Embryonic facial prominence (tissue), 1 donor: ENCODE data around the gene AGFG1.
A peak's percentile ranks its signal among the peaks of the same experiment; 100 is the strongest.

Source experiments
- DNase-seq: peaks from one replicate; pipeline ENCODE4 v3.0.0-alpha.2; 2016; ENCODE audit errors: extremely low spot score

Gene AGFG1

DNA sequence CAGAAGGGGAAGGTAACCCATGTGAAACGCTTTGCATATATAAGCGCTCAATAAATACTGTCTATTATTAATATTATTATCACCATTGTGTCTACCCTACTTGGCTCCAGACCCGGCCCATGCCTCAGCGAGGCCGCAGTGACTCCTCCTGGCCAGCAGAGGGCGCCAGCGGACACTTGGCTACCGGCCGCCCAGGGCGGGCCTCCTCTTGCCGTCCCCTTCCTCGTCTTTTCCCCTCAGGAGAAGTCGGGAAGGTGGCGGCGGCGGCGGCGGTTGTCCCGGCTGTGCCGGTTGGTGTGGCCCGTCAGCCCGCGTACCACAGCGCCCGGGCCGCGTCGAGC lies at the start of gene AGFG1:
TSS of gene AGFG1 (plus strand) at position 233 of the 341 bp plus-strand sequence. CDS start 266 bp downstream, outside the sequence.
- DNase-seq: peak; percentile 56

DNA sequence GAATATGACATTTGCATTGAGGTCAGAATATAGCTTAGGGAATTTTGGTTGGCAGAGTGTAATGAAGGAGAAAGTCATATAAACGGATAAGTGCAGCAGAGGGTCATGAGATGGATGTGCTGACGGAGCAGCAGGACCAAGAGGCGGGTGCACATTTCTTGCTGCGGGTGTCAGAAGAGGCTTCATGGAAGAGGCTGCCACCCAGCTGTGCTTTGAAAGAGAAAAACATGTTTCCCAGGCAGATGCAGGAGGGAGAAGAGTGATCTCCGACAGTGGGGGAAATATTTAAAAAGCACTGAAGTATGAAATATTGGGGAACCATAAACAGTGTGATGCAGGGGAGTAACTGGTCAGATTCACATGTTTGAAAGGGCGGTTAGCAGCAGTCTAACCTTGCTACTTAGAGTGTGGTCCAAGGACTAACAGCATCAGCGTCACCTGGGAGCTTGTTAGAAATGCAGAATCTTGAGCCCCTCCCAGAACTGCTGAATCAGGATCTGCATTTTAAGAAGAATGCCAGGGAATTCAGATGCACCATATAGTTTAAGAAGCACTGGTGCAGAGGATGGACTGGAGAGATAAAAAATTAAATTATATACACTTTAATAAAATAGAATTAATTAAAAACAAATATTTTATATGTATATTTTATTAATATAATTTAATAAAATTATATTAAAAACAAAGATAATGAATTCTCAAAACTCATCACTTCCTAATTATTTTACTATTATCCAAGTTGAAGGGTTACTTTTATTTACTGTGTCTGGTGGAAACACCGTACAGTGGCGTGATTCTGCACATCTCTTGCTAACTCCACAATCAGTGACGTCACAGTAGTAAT lies 48.1 kb upstream of the AGFG1 start:
- DNase-seq: no peak

DNA sequence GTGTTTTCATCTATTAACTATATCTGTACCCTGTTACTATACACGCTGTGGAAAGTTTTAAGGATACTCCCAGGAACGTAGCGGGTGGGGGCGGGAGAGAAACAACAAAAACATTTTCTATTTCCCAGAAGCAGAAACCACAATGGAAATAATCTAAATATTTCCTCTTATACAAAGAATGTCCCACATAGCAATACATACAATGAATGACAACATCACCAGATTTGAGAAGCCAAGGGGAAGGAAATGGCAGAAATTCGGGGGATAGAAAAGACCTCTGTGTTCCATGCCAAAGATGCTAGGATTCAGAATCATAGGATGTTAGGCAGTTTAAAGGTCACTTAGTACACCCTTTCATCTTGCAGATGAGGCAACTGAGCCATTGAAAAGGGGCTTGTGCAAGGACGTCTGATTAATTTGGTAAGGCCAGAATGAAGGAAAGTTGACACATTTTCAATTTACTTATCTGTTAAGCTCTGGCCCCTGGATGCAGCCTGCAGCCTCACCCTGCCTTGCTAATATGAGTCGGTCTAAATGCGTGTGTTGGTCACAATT lies 43.1 kb upstream of the AGFG1 start:
- no peak for DNase-seq

DNA sequence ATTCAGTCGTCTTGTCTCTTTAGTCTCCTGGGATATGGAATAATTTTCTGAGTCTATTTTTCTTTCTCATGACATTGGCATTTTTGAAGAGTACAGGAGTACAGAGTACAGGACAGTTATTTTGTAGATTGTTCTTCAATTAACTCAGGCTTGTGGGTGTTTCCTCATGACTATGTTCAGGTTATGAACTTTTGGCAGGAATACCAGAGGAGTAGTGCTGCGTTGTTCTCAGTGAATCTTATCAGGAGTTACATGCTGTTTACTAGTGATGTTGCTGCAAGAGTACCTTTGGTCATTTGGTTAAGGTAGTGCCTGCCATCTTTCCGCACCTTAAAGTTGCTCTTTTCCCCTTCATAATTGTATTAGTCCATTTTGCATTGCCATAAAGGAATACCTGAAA lies 41.3 kb upstream of the AGFG1 start:
- no peak for DNase-seq

- no peak for DNase-seq
Observed at GRCh38 chr2:227433171-227433570, 38.8 kb upstream of the AGFG1 start.

- DNase-seq: no peak
Observed at GRCh38 chr2:227436436-227437174, 35.4 kb upstream of the AGFG1 start.

- DNase-seq: no peak
Observed at GRCh38 chr2:227439214-227439613, 32.7 kb upstream of the AGFG1 start.

DNA sequence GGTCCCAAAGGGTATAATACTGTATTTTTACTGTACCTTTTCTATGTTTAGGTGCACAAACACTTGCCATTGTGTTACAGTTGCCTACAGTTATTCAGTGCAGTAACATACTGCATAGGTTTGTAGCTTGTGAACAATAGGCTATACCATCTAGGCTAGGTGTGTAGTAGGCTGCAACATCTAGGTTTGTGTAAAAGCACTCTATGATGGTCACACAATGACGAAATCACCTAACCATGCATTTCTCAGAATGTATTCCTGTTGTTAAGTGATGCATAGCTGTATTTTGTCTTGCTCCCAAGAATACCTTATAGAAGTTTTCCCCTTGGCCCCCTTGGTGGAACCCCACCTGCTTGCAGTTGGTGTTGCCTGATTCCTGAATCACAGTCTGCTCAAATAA lies 29.3 kb upstream of the AGFG1 start:
- no peak for DNase-seq

DNA sequence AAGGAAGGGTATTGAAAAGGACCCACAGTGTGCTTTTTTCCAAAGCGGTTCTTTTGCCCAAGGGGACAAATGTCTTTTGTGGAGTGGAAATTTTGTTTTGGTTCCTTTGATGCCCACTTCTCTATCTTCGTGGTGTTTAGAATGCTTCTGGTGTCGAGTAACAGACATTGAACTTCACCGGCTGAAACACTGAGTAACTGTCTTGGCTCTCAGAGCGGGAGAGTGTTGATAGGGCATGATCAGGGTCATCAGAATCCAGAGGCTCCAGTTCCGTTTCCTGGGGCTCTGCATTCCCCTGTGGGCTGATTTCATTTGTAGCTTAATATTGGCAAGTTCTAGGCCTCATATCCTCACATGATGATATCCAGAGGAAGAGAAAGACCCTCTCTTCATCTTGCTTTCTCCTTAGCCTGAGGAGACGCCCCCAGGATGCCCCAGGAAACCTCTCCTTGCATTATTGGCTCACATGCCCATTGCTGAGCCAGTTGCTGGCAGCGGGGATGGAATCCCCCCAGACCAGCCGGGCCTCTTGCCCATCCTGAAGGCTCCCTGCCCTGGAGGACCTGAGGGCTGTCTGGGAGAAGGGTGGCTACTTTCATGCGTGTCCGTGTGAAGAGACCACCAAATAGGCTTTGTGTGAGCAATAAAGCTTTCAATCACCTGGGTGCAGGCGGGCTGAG lies 27.9 kb upstream of the AGFG1 start:
- DNase-seq: no peak

GRCh38 chr2:227447606-227448005 lies 24.4 kb upstream of the AGFG1 start:
- DNase-seq: no peak

DNA sequence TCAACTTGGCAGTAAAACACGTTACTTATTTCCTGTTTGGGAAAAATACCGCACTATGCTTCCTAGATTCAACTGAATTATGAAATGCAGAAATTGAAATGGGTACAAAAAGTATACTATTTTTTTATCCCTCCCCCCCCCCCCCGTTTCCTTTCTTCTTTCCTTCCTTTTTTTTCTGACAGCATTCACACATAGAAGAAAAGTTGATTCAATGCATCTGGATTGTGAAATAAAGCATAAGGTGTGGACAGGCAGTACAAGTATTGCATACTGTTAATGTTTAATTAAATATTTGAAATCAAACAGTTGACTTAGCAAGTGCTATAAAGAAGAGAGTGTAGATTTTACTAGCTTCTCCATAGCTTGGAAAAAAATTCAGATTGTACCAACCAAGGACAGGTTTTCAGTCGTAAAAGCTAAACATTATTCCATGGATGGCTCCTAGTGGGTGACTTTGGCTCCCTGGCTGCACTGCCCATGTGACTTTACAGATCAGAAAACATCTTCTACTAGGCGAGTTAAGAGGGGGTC lies 21.6 kb upstream of the AGFG1 start:
- no peak for DNase-seq

- DNase-seq: no peak
Observed at GRCh38 chr2:227450926-227451654, 20.9 kb upstream of the AGFG1 start.

GRCh38 chr2:227451655-227451992 lies 20.3 kb upstream of the AGFG1 start:
- no peak for DNase-seq

DNA sequence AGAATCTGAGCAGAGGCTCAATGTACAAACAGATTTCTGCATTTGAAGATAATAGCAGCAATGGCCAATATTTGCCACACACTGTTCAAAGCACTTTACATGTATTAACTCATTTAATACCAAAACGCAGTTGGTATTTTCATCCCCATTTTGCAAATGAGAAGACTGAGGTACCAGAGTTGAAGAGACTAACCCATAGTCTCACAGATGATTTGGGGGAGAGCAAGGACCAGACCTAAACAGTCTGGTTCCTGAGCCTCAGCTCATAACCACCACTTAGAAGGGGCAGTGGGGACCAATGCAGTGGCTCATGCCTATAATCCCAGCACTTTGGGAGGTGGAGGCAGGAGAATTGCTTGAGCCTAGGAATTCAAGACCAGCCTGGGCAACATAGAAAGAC lies 18.1 kb upstream of the AGFG1 start:
- DNase-seq: no peak

GRCh38 chr2:227454323-227454860 lies 17.6 kb upstream of the AGFG1 start:
- no peak for DNase-seq

DNA sequence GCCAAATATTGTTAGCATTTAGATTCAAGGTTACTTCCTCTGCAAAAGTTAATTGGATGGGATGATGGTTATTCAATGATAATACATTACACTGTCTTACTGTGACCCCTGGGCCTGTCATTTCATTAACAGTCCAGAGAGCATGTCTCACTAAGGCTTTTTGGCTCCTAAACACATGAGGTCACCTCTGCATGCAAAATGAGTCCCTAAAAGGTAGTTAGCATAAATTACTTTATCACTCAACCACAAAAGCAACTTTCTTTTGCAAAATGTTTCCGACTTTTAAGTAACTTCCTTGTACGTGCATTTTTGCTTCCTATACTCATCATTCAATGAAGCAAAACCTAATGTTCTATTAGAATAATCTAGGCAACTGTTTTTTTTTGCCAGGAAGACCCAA lies 16.8 kb upstream of the AGFG1 start:
- DNase-seq: no peak

GRCh38 chr2:227456102-227456501 lies 15.9 kb upstream of the AGFG1 start:
- no peak for DNase-seq

DNA sequence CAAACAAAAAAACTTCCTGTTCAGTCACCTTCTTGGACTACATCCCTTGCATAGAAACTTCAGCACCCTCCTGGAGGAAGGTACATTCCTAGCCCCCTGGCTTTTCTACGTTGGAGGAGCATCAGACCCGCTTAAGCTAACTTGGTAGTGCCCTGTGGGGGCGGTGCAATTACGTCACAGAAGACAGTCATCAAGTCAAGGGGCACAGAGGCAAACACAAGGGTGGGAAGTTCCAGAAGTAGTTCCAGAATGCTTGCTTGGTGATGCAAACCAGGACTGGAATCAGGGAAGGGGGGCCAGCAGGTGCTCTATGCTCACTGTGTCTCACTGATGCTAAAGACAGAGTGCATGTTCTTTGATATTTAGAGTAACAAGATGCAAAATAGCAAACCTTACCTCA lies 15.2 kb upstream of the AGFG1 start:
- DNase-seq: no peak

DNA sequence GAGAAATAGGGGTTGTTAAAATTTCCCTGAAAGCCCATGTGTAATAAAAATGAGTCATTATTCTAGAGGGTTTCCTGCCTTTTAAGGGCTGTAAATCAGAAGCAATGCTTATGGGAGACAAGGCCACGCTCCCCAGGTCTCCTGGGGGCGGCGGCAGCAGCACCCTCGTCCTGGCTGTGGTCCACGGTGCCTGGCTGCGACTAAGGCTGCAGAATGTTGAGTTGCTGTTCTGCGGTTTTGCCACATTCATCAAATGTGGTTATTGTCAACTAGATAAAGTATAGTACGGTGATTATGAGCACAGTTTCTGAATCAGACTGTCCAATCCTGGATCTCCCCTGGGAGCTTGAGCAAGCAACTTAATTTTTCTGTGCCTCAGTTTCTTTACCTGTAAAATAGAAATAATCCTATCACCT lies 11.9 kb upstream of the AGFG1 start:
- no peak for DNase-seq

DNA sequence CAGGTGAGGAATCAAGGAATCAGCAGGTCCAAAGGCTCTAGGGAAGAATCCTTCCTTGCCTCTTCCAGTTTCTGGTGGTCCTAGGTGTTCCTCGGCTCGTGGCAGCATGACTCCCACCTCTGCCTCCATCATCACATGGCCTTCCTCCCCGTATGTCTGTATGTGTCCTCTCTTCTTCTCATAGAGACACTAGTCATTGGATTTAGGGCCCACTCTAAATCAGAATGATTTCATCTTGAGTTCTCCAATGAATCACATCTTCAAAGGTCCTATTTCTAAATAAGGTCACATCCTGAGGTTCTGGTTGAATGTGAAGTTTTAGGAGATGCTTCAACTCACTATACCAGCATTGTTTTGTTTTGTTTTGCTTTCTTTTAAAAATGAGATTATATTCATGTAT lies 11.1 kb upstream of the AGFG1 start:
- no peak for DNase-seq

DNA sequence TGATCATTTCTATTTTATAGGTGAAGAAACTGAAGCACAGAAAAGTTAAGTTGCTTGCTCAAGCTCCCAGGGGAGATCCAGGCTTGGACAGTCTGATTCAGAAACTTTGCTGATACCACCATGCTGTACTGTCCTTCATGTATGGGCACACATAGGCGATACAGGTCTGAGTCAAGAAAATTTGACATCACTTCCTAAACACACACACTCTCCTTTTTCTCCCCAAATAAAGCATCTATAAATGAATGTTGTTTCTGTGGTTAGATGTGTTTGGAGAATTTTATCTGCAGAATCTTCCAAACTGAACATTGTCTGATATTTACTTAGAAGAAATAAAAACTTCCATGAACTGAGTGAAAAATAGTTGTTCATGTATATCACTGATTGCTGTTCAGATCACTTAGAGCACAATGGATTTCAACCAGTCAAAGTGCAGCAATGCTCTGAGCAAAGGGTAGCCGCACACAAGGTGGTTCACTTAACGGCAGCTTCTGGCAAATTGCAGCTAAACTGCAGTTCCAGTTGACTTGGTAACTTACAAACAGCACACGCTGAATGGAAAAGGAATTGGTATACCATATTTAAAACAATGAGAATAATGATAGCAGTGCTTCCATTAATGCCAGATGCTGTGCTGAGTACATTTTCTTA lies 10.0 kb upstream of the AGFG1 start:
- no peak for DNase-seq
